ENCODE measurements around the gene SPATA17. TPM values are rescaled to one million over a fixed set of nuclear protein-coding genes. Genes with fewer than 3 reads are reported as not detected.

The SPATA17 gene
- total and polyA plus RNA-seq, 2 of the 8 experiments (the other 6 are each of a cell fraction or from before 2014, with no cell fraction given) = 0.17 to 0.48 TPM

DNA sequence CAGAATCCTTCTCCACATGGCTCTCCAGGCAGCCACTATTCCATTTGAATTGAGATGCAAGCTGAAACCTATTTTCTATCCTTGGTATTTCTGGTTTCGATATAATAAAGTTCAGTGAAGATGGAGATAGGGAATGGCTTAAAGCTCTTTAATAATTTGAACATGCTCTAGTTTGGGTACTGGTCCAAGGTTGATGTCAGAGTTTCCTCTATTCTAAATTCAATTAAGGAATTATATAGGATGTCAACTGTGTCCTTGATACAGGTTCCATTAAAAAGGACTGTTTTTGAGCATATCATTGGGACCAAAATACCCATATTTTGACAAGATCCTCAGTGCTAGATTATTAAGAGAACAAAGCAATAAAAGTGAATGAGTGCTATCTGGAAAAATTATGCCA is 245.3 kb downstream of the SPATA17 start (continued):
- TF ChIP-seq, protein P1, sequence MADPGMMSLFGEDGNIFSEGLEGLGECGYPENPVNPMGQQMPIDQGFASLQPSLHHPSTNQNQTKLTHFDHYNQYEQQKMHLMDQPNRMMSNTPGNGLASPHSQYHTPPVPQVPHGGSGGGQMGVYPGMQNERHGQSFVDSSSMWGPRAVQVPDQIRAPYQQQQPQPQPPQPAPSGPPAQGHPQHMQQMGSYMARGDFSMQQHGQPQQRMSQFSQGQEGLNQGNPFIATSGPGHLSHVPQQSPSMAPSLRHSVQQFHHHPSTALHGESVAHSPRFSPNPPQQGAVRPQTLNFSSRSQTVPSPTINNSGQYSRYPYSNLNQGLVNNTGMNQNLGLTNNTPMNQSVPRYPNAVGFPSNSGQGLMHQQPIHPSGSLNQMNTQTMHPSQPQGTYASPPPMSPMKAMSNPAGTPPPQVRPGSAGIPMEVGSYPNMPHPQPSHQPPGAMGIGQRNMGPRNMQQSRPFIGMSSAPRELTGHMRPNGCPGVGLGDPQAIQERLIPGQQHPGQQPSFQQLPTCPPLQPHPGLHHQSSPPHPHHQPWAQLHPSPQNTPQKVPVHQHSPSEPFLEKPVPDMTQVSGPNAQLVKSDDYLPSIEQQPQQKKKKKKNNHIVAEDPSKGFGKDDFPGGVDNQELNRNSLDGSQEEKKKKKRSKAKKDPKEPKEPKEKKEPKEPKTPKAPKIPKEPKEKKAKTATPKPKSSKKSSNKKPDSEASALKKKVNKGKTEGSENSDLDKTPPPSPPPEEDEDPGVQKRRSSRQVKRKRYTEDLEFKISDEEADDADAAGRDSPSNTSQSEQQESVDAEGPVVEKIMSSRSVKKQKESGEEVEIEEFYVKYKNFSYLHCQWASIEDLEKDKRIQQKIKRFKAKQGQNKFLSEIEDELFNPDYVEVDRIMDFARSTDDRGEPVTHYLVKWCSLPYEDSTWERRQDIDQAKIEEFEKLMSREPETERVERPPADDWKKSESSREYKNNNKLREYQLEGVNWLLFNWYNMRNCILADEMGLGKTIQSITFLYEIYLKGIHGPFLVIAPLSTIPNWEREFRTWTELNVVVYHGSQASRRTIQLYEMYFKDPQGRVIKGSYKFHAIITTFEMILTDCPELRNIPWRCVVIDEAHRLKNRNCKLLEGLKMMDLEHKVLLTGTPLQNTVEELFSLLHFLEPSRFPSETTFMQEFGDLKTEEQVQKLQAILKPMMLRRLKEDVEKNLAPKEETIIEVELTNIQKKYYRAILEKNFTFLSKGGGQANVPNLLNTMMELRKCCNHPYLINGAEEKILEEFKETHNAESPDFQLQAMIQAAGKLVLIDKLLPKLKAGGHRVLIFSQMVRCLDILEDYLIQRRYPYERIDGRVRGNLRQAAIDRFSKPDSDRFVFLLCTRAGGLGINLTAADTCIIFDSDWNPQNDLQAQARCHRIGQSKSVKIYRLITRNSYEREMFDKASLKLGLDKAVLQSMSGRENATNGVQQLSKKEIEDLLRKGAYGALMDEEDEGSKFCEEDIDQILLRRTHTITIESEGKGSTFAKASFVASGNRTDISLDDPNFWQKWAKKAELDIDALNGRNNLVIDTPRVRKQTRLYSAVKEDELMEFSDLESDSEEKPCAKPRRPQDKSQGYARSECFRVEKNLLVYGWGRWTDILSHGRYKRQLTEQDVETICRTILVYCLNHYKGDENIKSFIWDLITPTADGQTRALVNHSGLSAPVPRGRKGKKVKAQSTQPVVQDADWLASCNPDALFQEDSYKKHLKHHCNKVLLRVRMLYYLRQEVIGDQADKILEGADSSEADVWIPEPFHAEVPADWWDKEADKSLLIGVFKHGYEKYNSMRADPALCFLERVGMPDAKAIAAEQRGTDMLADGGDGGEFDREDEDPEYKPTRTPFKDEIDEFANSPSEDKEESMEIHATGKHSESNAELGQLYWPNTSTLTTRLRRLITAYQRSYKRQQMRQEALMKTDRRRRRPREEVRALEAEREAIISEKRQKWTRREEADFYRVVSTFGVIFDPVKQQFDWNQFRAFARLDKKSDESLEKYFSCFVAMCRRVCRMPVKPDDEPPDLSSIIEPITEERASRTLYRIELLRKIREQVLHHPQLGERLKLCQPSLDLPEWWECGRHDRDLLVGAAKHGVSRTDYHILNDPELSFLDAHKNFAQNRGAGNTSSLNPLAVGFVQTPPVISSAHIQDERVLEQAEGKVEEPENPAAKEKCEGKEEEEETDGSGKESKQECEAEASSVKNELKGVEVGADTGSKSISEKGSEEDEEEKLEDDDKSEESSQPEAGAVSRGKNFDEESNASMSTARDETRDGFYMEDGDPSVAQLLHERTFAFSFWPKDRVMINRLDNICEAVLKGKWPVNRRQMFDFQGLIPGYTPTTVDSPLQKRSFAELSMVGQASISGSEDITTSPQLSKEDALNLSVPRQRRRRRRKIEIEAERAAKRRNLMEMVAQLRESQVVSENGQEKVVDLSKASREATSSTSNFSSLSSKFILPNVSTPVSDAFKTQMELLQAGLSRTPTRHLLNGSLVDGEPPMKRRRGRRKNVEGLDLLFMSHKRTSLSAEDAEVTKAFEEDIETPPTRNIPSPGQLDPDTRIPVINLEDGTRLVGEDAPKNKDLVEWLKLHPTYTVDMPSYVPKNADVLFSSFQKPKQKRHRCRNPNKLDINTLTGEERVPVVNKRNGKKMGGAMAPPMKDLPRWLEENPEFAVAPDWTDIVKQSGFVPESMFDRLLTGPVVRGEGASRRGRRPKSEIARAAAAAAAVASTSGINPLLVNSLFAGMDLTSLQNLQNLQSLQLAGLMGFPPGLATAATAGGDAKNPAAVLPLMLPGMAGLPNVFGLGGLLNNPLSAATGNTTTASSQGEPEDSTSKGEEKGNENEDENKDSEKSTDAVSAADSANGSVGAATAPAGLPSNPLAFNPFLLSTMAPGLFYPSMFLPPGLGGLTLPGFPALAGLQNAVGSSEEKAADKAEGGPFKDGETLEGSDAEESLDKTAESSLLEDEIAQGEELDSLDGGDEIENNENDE (IDR thresholded peaks at IDR 0.05; ENCODE audit: insufficient replicate concordance, low read length) = no peak
- TF ChIP-seq SUZ12 (IDR thresholded peaks at IDR 0.05; ENCODE audit: low read length) (no peak), RXRA (IDR thresholded peaks at IDR 0.05; ENCODE audit: insufficient read depth, low read depth, low read length) (no peak), BCL11A (IDR thresholded peaks at IDR 0.05; ENCODE audit: low read depth in 2 of 2, low read length in 2 of 2) (no peak), ASH2L (IDR thresholded peaks at IDR 0.05; ENCODE audit: low read length) (no peak), RNF2 (IDR thresholded peaks at IDR 0.05; ENCODE audit: borderline replicate concordance, low read depth, low read length, missing control alignments, poor library complexity, severe bottlenecking) (no peak)

Data from H1 (cell line).